Left ventricle myocardium inferior (tissue), 1 donor: ENCODE data around the gene COL4A2. TPM values are rescaled to one million over a fixed set of nuclear protein-coding genes. Genes with fewer than 3 reads are reported as not detected.

Experiments
- DNase-seq: peaks from one replicate; pipeline ENCODE4 v3.0.0-alpha.2; 2020
- H3K27ac ChIP-seq: fragments of 200-600 bp; replicated peaks from 2 replicates; pipeline ENCODE4 v1.8.0; 2021
- H3K27me3 ChIP-seq: fragments of 200-600 bp; 2 replicates; pipeline ENCODE4 v1.8.0; 2021; ENCODE audit warnings: low read depth
- H3K36me3 ChIP-seq: fragments of 200-600 bp; 2 replicates; pipeline ENCODE4 v1.8.0; 2021
- H3K4me1 ChIP-seq: fragments of 200-600 bp; 2 replicates; pipeline ENCODE4 v1.8.0; 2021
- H3K4me3 ChIP-seq: fragments of 200-600 bp; 2 replicates; pipeline ENCODE4 v1.8.0; 2021; ENCODE audit warnings: mild to moderate bottlenecking, moderate library complexity
- H3K9me3 ChIP-seq: fragments of 200-600 bp; replicated peaks from 2 replicates; pipeline ENCODE4 v1.8.0; 2021
- intact Hi-C: fragments of 100-400 bp; cut with micrococcal nuclease; formaldehyde crosslinking; loops from one replicate; pipeline ENCODE4 v1.11.0; 2022
- total RNA-seq: library from RNA; stranded (reverse); fragmentation: NEBNext Ultra II Directional; extraction: Animal tissue kit (Norgen Biotek cat#: 25700); gene quantifications from one replicate; pipeline ENCODE4 v1.2.1, GENCODE V29; 2021
- TF ChIP-seq, protein P1 (sequence below): fragments of 200-600 bp; IDR thresholded peaks from 2 replicates; pipeline ENCODE4 v1.8.0; 2021; ENCODE audit warnings: antibody characterized with exemption, mild to moderate bottlenecking, borderline replicate concordance
- donor health status: DM: no; HTN: yes; CAD: no; lungs with severe emphysema.

Gene COL4A2
- total RNA-seq, 1 donor from 2014 or later = 117 TPM

DNA sequence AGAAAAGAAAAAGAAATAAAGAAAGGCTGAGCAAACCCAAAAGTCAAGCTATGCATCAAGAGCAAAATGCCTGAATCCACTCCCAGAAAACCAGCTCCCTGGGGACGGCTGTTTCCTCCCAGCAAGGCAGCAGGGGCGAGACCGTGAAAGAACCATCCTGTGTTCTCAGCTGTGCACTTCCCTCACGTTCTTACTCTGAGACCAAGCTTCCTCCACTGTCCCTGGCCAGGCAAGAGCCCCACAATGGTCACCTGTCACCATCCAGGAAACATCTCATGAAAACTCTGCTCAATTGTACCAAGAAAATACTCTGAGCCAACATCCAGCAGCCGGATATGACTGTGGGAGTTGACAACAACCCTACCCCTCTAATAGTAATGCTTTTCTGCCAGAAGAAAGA, 231.5 kb downstream of the COL4A2 start:
- H3K36me3 ChIP-seq = no peaks in the 10 kb centered on the region
- TF ChIP-seq, protein P1, sequence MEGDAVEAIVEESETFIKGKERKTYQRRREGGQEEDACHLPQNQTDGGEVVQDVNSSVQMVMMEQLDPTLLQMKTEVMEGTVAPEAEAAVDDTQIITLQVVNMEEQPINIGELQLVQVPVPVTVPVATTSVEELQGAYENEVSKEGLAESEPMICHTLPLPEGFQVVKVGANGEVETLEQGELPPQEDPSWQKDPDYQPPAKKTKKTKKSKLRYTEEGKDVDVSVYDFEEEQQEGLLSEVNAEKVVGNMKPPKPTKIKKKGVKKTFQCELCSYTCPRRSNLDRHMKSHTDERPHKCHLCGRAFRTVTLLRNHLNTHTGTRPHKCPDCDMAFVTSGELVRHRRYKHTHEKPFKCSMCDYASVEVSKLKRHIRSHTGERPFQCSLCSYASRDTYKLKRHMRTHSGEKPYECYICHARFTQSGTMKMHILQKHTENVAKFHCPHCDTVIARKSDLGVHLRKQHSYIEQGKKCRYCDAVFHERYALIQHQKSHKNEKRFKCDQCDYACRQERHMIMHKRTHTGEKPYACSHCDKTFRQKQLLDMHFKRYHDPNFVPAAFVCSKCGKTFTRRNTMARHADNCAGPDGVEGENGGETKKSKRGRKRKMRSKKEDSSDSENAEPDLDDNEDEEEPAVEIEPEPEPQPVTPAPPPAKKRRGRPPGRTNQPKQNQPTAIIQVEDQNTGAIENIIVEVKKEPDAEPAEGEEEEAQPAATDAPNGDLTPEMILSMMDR = no peak
- H3K9me3 ChIP-seq = no peaks in the 10 kb centered on the region
- intact Hi-C loops = no loop called here
- no peaks in the 10 kb centered on the region for H3K27me3 ChIP-seq
- H3K4me1 ChIP-seq = peaks cover 56% of the 10 kb centered on the region
- no peak overlapping the region for H3K4me3 ChIP-seq
- peak; percentile 72 for DNase-seq
- H3K27ac ChIP-seq = peak overlapping the region; percentile 42

DNA sequence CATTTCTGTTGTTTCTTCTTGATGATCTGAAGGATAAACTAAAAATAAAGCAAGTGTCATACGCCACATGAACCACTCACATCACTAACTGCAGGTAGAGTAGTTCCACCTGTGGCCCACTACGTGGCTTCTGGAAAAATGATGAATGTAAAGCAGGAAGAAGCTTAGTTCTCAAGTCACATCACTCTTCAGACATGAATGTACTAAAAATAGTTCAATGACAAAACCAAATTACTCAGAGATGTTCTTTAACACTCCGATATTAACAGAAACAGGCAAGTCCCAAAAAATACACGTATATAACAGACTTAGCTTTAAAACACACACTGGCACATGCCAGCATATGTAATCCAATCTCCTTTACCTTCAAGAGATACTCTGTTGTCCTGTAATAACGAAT, 232.8 kb downstream of the COL4A2 start:
- DNase-seq = no peak
- intact Hi-C loops = no loop called here
- Histone ChIP-seq H3K4me3 (no peak overlapping the region), H3K4me1 (peaks cover 56% of the 10 kb centered on the region), H3K36me3 (no peaks in the 10 kb centered on the region), H3K27me3 (no peaks in the 10 kb centered on the region), H3K27ac (peak overlapping the region; percentile 11), H3K9me3 (no peaks in the 10 kb centered on the region)
- TF ChIP-seq, protein P1 = no peak

DNA sequence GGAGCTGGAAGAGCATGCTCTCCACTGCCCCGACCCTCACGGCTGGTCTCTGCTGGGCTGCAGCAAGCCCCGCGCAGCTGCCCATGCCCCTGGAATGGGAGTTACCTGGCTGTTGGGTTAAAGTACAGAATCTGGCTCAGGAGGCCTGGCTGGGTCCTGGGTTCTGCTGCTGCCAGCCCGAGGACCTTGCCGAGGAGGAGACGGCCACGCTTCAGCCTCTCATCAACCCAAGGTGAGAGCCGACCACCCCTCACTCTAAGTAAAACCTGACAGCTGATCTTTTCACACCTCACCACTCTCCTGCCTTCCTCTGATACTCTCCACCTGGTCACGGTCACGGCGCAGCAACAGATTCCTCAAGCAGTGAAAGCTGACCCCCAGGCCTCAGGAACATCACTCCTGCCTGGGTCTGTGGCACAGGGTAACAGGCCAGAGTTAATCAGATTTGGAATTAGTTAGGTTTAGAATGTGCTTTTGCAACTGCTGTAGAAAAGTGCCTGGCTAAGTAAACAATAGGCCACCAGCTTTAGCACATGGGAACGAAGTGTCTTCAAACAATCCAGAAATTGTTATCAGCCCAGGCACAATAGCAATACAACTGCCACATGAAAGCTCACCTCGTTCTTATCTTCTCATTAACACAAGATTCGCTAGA, 233.9 kb downstream of the COL4A2 start:
- DNase-seq = no peak
- Histone ChIP-seq H3K4me1 (peaks cover 54% of the 10 kb centered on the region), H3K9me3 (no peaks in the 10 kb centered on the region), H3K27me3 (no peaks in the 10 kb centered on the region), H3K4me3 (no peak overlapping the region), H3K36me3 (no peaks in the 10 kb centered on the region), H3K27ac (peak overlapping the region; percentile 46)
- intact Hi-C loops = no loop called here
- TF ChIP-seq, protein P1 = no peak

DNA sequence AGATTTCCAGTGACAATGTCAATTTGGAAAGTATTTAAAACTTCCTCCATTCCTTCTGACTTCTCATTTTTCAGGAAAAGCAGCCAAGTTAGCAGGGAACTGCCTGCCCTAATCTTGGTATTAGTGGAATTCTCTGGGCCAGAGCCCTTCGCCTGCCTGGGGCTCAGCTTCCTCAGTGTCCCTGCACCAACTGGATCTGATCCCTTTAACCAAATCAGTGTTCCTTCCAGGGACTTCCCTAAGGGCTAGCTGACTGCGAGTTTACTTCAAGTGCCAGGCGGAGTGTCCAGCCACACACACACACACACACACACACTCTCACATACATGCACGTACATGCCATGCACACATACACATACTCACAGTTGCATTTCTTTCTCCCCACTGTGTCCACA, 234.4 kb downstream of the COL4A2 start:
- Histone ChIP-seq H3K9me3 (no peaks in the 10 kb centered on the region), H3K27ac (peak overlapping the region; percentile 46), H3K27me3 (no peaks in the 10 kb centered on the region), H3K36me3 (no peaks in the 10 kb centered on the region), H3K4me1 (peaks cover 55% of the 10 kb centered on the region), H3K4me3 (no peak overlapping the region)
- intact Hi-C loops = no loop called here
- TF ChIP-seq, protein P1 = no peak
- no peak for DNase-seq

DNA sequence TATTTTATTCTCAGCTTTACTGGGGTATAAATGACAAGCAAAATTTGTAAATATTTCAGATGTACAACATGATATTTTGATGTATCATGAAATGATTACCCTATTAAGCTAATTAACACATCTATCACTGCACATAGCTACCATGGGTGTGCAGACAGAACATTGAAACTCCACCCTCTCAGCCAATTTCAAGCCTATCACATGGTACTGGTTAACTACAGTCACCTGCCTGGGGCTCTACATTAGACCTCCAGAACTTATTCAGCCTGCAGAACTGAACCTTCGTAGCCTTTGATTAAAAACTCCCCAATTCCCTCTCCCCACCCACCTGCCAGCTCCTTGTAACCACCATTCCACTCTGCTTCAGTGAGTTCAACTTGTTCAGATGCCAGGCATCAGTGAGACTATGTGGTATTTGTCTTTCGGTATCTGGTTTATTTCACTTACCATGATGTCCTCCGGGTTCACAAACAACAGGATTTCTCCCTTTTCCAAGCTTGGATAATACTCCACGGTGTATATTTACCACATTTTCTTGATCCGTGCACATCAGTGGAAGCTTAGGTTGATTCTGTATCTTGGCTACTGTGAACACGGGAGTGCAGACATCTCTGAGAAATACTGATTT, 235.2 kb downstream of the COL4A2 start:
- Histone ChIP-seq H3K27me3 (no peaks in the 10 kb centered on the region), H3K36me3 (no peaks in the 10 kb centered on the region), H3K4me1 (peaks cover 60% of the 10 kb centered on the region), H3K27ac (peak overlapping the region; percentile 4), H3K4me3 (no peak overlapping the region), H3K9me3 (no peaks in the 10 kb centered on the region)
- DNase-seq = no peak
- TF ChIP-seq, protein P1 = no peak
- intact Hi-C loops = no loop called here
